ENCODE measurements around the gene CHPF2.

Gene CHPF2

DNA sequence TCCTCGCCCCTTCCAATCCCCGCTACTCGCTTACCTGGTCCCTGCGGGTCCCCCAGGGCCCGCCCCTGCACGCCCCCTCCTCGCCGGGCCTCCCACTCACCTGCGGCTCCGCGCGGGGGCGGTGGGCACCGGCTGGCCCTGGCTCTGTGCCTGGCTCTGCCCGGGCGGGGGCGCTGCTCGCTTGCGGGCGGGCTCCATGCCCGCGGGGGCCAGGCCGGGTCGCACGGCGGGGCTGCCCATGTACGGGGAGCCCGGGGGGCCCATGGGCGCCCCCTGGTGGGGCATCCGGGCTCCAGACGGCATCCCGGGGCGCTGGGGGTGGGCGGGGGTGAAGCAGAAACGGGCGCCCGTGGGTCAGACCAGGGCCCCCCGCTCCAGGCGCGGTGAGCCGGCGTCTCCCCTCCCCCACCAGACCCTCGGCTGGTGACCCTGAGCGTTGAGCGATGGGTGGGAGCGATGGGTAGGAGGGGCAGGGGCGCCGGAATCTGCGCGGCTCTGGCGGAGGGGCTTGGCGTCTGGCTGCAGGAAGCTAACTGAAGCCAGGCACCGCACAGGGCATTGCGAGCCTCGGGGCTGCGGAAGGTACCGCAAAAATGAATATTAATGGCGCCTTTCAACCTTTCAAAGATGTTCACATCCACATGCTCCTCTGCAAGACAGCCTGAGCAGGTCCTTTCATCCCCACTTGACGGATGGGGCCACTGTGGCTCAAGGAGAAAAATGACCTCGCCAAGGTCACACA, 13.2 kb downstream of the CHPF2 start:
- DNase-seq (ENCODE audit: low read depth, low spot score), result no peak

DNA sequence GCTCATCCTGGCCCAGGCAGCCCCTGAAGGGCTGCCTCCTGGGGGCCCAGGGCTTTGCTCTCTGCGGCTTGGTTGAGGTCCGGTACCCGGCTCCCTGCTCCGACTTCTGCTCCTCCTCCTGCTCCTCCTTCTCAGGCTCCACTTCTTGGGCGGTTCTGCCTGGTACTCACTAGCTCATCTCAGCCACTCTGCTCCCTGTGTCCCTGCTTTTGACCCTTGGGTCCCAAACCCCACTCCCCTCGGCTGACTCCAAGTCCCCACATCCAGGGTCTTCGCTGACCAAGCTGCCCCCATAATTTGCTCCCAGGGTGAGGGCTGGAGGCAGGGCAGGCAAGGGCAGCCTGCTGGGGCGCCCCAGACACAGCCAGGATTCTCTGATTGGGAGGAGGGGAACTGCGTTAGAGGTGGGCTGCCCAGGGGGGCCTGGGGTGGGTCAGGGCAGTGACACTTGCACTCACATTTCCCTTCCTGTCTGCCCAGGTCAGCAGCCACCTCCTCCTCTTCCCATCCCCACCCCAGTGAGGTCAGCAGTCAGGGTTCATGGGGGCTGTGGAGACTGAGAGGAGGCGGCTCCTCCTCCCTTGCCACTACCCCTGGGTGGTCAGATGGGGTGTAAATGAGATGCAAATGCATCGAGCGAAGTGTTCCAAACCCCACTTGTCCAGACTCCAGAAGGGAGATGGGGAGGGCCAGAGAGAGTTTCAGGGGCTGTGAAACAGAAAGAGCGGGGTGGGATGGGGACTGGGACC, 14.0 kb downstream of the CHPF2 start:
- no peak for DNase-seq (ENCODE audit: low read depth, low spot score)

DNA sequence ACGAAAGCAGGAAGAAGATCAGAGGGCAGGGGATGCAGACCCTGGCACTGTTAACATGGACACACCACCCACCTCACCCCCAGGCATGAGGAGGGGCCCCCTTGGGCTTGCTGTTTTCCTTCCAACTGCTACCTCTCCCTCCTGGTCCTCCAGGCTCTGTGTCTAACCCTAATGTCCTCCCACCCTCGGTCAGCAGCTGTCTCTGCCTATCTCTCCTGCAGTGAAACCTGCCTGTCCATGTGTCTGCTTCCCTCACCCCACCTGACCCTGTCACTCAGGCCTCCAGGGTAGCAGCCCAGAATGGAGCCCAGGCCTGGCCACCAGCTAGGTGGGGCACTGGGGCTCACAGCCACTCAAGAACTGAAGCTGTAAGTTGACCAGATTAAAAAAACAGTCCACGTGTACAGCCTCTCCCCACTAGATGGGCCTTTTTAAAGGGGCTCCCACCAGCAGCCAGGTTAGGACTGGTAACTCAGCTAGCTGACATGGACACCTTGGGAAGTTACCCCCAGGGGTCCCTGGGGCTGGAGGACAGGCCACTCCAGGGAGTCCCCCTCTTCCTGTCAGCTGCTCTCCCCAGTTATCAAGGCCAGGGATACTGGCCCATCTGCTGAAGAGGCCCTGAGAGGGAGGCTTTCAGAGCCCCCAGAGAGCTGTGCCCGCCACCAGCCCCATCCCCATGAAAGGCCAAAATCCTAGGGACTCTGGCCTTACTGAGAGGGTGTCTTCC, 14.7 kb downstream of the CHPF2 start:
- DNase-seq (ENCODE audit: low read depth, low spot score), result no peak

DNA sequence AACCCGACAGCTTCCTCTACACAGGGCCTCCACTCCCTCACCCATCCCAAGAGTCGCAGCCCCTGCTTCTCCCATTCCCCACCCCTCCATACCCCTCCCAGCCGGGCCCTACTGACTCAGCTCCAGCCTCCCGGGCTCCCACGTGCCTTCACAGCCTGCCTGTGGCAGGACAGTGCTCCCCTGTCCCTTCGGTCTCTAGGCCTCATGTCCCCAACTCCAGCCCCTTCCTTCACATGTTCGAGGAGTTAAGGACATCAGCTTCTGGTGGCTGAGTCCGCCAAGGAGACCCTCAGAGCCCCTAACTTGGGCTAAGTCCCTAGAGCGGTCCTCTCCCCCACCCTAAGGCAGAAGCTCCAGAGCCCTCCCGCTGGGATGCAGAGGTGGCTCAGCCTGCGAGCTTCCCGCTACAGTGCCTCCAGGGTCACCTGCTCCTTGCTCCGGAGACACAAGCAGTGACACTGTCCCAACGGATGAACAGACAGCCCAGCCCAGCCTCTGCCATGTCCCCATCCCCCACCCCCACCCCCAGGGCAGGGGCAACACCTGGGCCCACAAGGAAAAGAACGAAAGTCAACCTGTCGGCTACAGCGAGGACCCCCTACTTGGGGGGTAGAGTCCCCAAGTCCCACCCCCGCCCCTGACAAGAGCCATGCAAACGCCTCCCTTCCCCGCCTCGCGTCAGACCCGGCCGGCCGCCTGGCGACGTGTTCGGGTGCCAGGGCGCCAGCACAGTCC, 15.5 kb downstream of the CHPF2 start:
- no peak for DNase-seq (ENCODE audit: low read depth, low spot score)

DNA sequence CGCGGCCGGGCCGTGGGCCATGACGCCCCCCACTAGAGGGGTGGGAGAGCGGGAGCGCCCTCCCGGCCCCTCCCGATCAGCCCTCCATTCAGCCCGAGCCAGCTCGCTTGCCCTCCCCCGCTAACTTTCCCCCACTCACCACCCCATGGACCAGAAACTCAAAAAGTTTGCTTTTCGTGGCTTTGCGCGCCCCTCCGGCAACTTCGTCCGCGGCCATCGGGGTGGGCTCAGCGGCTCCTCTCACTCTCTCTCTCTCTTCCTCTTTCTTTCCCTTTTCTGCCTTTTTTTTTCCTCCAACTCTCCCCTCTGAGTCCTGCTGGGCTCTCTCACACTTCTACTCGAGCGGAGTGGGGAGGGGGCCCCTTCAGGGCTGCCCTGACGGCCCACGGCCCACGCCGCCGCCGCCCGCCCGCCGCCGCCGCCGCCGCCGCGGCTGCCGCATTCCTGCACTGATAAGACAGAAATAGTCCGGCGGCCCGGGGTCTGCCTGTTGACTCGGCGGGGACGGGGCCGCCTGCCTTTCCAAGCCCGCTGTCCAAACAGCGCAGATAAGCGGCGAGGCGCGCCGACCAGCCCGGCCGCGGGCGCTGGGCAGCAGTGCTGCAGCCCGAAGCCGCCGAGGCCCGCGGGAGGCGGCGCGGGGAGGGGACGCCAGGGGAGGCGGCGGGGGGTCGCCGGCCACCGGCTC, 16.2 kb downstream of the CHPF2 start, which contains the start of gene SMARCD3:
Gene SMARCD3 (minus strand): TSS at position 349 of the 688 bp plus-strand sequence. CDS start 132 bp downstream, at position 217.
- no peak for DNase-seq (ENCODE audit: low read depth, low spot score)

DNA sequence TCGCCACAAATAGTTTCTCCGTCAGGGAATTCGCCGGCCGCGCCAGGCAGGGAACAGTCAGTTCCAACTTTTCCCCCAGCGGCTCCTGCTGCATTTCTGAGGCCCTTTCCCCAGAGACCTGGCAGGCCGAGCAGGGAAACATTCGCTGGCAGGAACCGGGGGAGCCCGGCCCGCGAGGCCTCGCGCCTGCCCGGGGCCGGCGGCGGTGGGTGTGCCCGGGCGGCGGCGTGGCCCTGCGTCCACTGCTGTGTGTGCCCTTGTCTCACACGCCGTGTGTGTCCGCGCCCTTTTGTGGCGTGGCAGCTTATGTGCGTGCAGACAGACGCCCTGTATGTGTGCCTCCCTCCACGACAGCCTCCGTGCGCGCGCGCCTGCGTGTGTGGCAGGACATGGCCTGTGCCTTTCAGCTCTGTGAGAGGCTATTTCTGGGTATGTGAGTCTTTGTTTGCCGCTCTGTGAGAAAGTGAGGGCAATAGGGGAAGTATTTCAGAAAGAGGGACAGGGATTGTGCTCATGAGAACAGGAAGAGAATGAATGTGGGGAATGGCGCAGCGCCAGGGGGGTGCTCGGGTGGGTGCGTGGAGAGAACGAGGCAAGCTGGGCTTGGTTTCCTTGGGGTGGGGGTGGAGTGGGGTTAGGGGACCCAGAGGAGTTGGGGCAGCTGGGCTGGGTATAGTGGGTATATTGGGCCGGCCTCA, 16.9 kb downstream of the CHPF2 start:
- DNase-seq (ENCODE audit: low read depth, low spot score), result no peak

DNA sequence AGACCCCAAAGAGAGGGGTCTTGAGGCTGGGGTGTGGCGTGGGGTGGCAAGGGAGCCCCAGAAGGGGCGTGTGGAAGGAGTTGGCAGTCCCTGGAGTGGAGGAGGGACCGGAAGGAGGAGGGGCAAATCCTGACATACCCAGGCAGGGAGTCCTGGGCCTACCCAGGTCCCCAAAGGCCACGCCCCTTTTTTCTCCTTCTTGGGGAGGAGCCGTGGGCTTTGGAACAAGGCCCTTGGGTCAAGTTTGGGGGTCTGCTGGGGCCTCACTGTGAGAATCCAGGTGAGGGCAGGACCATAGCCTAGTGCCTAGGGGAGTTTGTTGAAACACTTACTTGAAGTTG, 17.4 kb downstream of the CHPF2 start:
- DNase-seq (ENCODE audit: low read depth, low spot score), result no peak

DNA sequence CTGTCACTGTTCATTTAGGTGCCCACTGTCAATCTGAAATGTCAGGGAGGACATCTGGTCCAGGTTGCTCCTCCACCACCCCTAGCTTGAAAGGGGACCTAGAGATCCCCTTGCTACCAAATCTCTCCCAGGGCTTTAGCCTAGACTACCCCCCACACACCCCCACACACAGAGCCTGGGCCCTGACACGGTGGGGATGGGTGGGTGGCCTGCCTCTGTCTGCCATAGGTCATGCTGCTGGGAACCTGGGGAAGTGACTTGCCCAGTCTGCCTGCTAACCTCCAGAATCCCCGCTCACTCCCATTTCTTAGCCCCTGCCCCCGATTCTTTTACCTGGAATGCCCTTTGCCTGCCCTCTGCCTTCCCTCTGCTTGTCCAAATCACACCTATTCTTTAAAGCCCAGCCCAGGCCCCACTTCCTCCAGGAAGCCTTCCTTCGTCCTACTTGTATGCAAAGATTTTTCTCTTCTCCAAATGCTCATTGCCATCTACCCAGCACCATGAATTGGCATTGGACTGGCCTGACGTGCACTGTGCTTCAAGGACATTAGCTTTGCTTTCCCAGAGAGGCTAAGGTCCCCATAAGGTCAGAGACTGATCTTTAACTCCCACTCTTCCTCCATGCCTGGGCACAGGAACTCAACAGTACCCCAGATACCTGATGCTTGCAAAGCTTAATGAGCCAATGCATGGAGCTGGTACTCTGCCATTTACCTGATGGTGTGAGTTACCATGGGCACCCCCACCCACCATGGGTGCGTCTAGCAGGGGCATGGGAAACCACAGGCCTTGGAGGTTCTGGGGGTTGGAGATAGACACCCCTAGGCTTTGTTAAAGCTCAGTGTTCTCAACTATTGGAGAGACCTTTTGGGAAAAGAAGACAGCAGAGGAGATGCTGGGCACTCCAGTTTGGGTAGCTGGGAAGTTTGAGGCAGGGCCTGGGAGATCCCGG, 18.2 kb downstream of the CHPF2 start:
- no peak for DNase-seq (ENCODE audit: low read depth, low spot score)

DNA sequence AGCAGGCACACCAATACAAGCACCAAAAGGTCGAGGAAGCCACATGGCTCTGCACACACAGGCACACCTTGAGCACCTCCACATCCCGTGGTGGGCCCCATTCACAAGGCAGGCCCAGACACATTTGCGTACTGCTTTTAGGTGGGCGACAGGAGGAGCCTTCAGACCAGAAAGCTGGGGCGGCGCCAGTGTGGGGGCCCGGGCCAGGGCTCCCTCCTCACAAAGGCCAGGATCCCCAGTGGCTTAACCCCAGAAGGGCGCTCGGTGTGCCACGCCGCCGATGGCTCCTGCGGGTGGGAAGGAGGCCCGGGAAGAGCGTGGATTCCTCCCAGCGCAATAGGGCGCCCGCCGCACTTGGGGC, 19.0 kb downstream of the CHPF2 start:
- no peak for DNase-seq (ENCODE audit: low read depth, low spot score)

DNA sequence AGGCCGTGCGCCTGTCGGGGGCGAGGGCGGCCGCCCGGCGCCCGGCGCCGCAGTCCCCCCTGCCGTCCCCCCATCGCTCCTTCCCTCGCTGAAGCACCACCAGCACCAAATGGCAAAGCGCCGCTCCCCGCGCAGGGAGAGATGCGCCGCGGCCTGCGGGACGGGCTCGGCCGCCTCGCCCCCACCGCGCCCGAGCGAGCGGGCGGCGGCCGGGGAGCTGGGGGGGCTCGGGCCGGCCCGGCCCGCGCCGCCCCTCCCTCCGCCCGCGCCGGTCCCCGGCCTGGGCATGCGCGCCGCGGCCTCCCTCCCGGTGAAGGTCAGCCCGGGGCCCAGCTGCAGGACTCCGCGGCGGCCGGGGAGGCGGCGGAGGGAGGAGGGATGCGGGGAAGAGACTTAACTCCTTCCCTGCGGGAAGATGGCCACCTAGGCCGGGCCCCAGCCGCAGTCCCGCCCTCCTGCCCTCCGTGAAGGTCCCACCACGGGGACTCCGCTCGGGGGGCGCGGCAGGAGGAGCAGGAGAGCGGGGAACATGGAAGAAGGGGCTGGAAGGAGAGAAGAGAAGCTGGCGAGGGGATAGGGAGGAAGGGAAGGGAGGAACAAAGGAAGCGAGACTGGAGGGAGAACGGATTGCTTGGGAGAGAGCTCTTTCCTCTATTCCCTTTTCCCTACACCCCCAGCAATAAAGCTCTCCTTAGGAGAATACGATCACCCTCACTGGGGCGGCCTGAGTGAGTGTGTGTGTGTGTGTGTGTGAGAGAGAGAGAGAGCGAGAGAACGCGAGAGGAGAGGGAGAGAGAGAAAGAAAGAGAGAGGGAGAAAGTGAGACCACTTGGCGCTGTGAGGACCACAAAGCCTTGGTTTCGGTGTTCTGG, 19.6 kb downstream of the CHPF2 start:
- DNase-seq (ENCODE audit: low read depth, low spot score), result no peak

DNA sequence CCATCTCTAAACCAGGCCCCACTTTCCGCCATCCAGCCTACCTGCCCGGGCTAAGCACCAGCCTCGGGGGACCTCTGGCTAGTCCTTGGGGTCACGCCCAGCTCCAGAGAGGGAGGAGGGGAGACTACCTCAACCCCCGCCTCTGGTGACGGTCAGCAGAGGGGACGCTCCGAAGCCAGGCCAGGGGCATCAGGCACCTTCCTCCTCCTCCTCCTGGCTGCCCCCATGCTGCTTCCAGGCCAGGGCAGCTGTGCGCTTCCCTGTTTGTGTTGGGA, 20.2 kb downstream of the CHPF2 start:
- DNase-seq (ENCODE audit: low read depth, low spot score), result no peak

DNA sequence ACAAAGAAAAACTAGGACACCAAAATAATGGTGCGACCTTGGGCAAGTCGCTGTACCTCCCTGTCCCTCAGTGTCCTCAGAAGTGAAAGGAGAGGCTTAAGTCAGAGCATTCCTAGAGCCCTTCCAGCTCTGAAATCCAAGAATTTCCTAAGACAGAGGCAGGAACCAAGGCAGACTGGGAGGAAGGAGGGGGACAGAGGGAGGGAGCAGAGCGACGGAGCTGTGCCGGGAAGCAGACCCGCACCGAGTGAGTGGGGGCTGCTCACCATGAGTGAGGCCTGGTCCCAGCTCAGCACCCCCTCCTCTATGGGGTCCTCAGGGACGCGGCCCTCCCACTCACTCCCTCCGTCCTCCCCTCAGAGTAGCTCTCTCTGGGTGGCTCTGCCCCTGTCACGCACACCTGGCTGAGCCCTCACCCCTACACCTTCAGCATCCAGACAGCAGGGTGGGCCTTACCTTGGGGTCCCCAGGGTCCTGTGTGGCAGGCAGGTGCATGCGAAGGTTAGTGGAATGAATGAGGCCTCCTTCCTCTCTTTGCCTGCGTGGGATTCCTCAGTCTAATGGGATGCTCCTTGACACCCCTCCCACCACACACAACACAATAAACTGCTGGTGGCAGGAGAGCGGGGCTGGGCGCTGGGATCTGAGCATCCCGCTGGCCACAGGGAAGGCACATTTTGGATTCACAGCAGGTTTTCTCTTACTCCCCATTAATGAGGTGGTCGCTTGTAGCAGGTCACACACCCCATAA, 20.9 kb downstream of the CHPF2 start:
- no peak for DNase-seq (ENCODE audit: low read depth, low spot score)

DNA sequence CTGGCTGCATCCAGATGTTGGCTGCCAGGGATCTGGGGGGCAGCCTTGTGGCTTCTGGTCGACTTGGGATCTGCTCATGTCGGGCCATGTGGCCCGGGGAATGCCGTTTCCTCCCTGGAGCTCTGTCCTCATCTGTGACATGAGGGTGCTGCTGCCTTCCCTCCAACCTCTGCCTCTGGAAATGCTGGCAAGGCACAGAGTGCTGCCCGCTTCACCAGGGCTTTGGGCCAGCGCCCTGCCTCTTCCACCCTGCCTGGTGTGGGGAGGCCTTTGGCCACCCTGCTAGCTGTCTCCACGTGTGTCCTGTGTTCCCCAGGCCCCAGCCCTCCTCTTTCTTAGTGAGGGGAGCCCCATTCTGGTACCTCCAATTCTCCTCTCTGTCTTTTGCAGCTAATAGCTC, 22.0 kb downstream of the CHPF2 start:
- no peak for DNase-seq (ENCODE audit: low read depth, low spot score)

DNA sequence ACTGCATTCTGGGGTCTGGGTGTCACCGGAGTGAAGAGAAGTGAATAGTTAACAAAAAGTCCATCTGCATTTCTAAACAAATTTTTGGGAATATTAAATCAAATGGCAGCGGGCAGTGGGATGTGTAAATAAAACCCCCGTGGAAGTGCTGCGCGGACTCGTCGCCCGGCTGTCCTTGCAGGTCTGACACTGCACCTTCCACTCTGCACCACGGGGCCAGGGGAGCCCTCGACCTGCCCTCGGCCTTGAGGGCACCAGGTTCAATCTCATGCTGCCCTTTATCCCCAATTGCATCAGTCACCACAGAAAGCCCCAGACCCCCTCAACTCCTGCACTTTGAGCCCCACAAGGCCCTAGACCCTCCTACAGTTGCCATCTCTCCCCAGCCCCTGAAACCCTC, 22.6 kb downstream of the CHPF2 start:
- no peak for DNase-seq (ENCODE audit: low read depth, low spot score)

DNA sequence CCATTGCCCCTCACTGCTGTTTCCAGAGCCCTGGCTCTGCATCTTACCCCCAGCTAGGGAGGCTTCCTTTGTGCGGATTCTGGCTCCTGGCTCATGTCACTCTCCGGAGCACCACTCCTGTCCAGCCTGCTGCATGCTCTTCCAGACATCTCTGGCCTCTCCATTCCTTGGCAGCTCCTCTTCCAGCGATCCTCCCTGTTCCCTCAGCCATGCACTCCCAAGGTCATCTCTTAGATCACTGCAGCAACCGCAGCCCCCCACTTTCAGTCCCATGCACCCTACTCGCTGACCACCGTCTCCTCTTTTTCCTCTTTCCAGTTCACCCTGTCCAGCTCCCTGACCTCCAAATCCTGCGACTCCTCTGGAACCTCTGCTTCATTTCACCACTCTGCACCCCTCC, 23.1 kb downstream of the CHPF2 start:
- DNase-seq (ENCODE audit: low read depth, low spot score), result no peak

DNA sequence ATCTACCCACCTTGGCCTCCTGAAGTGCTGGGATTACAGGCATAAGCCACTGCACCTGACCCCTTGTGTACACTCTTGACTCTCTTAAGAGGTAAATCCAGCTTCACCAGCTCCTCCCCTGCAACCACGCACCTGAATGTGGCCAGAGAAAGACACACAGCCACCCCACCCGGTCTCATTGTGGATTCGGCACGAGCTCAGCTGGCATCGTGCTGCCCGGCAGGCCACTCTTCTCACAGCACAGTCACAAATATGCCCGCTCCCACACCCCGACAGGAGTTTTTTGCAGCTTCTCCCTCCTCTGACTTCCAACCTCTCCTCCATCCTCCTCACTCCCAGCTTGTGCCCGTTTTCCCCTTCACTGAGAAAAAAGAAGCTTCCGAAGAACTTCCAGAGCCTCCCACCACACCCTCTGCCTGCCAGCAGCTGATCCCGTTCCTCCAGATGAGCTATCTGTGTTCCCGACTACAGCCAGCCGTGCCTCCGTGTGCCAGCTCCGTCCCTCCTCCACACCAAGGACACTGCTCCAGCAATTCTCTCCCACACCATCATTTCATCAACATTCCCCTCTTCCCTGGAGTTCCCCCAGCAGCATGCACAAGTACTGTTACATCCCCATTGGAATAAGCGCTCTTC, 24.2 kb downstream of the CHPF2 start:
- no peak for DNase-seq (ENCODE audit: low read depth, low spot score)

DNA sequence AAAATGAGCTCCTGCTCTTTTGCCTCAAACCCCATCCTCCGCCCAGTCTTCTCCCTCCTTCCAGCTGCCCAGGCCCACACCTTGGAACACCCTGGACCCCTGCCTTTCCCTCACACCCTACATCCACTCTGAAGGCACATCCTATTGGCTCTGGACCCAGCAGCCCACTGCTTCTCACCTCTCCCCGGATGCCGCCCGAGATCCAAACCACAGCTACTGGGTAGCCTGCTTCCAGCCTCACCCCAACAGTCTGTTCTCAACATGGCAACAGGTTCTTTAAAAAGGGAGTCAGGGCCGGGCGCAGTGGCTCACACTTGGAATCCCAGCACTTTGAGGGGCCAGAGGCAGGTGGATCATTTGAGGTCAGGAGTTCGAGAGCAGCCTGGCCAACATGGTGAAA, 25.7 kb downstream of the CHPF2 start:
- DNase-seq (ENCODE audit: low read depth, low spot score), result no peak

DNA sequence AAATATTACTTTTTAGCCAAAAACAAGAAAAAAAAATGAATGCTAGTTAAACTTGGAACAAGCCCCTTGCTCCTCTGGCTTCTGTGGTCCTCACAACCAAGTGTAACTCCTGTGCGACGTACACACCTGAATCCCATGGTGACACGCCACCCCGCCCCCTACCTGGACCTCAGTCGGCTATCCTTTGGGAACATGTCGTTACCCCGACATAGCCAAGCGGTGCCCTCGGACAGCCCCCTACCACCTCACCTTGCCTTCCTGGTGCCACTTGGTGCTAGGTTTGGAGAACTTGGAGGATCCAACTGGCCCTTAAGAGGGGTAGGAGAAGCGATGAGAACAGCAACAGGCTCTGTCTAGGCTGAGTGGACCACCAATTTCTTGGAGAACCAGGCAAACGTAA, 28.2 kb downstream of the CHPF2 start:
- no peak for DNase-seq (ENCODE audit: low read depth, low spot score)
